ENCODE data around the gene CTSA. TPM values are rescaled to one million over a fixed set of nuclear protein-coding genes. Genes with fewer than 3 reads are reported as not detected.
A peak's percentile ranks its signal among the peaks of the same experiment; 100 is the strongest.

The CTSA gene
- total RNA-seq, 3 donors from 2014 or later, result 42.0 to 136 (median 55.6) TPM

GRCh38 chr20:45910670-45911485, 19.7 kb downstream of the CTSA start:
- intact Hi-C loops (cut with DNase I; ENCODE audit: low total_unique reads), result no loop called here
- Histone ChIP-seq H3K27me3 (no peaks in the 10 kb centered on the region), H3K36me3 (no peaks in the 10 kb centered on the region), H3K27ac (peak overlapping the region; percentile 75 to 92), H3K9me3 (no peaks in the 10 kb centered on the region), H3K4me1 (no peaks in the 10 kb centered on the region), H3K4me3 (peak overlapping the region; percentile 58 to 77 (median 61))
- DNase-seq (ENCODE audit: low spot score in 2 of 2), result peak; percentile 92 to 98
- TF ChIP-seq, protein P1, sequence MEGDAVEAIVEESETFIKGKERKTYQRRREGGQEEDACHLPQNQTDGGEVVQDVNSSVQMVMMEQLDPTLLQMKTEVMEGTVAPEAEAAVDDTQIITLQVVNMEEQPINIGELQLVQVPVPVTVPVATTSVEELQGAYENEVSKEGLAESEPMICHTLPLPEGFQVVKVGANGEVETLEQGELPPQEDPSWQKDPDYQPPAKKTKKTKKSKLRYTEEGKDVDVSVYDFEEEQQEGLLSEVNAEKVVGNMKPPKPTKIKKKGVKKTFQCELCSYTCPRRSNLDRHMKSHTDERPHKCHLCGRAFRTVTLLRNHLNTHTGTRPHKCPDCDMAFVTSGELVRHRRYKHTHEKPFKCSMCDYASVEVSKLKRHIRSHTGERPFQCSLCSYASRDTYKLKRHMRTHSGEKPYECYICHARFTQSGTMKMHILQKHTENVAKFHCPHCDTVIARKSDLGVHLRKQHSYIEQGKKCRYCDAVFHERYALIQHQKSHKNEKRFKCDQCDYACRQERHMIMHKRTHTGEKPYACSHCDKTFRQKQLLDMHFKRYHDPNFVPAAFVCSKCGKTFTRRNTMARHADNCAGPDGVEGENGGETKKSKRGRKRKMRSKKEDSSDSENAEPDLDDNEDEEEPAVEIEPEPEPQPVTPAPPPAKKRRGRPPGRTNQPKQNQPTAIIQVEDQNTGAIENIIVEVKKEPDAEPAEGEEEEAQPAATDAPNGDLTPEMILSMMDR (IDR thresholded peaks at IDR 0.05), result no peak
- TF ChIP-seq POLR2AphosphoS5 (IDR thresholded peaks at IDR 0.05), result peak in 2 of 3 donors; percentile 40 to 72

GRCh38 chr20:45911486-45912343, 20.6 kb downstream of the CTSA start, which contains the start of gene PLTP:
PLTP (minus strand) TSS chr20:45912155; CDS start chr20:45911452, 703 bp downstream.
- H3K27me3 ChIP-seq, result no peaks in the 10 kb centered on the region
- intact Hi-C loops (cut with DNase I; ENCODE audit: low total_unique reads), result no loop called here
- DNase-seq (ENCODE audit: low spot score in 2 of 2), result peak in 1 of 2 donors; percentile 42
- H3K36me3 ChIP-seq, result no peaks in the 10 kb centered on the region
- TF ChIP-seq POLR2A (IDR thresholded peaks at IDR 0.05) (peak; percentile 22), POLR2AphosphoS5 (IDR thresholded peaks at IDR 0.05) (peak in 1 of 3 donors; percentile 57)
- TF ChIP-seq, protein P1 (IDR thresholded peaks at IDR 0.05), result no peak
- H3K9me3 ChIP-seq, result no peaks in the 10 kb centered on the region
- H3K4me3 ChIP-seq, result peak within 1 kb of the TSS; percentile 58 to 77 (median 61)
- H3K27ac ChIP-seq, result peak within 1 kb of the TSS; percentile 75 to 92
- no peaks in the 10 kb centered on the region for H3K4me1 ChIP-seq

GRCh38 chr20:45912344-45912682, 21.2 kb downstream of the CTSA start:
- H3K9me3 ChIP-seq, result no peaks in the 10 kb centered on the region
- peak overlapping the region; percentile 75 to 92 for H3K27ac ChIP-seq
- no peaks in the 10 kb centered on the region for H3K36me3 ChIP-seq
- TF ChIP-seq, protein P1 (IDR thresholded peaks at IDR 0.05), result no peak
- TF ChIP-seq POLR2A (IDR thresholded peaks at IDR 0.05), result no peak
- no peak for TF ChIP-seq POLR2AphosphoS5 (IDR thresholded peaks at IDR 0.05)
- intact Hi-C loops (cut with DNase I; ENCODE audit: low total_unique reads), result no loop called here
- DNase-seq (ENCODE audit: low spot score in 2 of 2), result no peak
- H3K27me3 ChIP-seq, result no peaks in the 10 kb centered on the region
- no peaks in the 10 kb centered on the region for H3K4me1 ChIP-seq
- peak overlapping the region; percentile 58 to 77 (median 61) for H3K4me3 ChIP-seq

- Histone ChIP-seq H3K4me3 (no peak overlapping the region), H3K27ac (no peak overlapping the region), H3K36me3 (no peaks in the 10 kb centered on the region), H3K27me3 (no peaks in the 10 kb centered on the region), H3K4me1 (no peaks in the 10 kb centered on the region), H3K9me3 (no peaks in the 10 kb centered on the region)
- DNase-seq (ENCODE audit: low spot score in 2 of 2), result no peak
- intact Hi-C loops (cut with DNase I; ENCODE audit: low total_unique reads), result no loop called here
- TF ChIP-seq POLR2AphosphoS5 (IDR thresholded peaks at IDR 0.05) (no peak), POLR2A (IDR thresholded peaks at IDR 0.05) (no peak)
- TF ChIP-seq, protein P1 (IDR thresholded peaks at IDR 0.05), result no peak
Measured at GRCh38 chr20:45913116-45913515, 22.0 kb downstream of the CTSA start.

- Histone ChIP-seq H3K9me3 (no peaks in the 10 kb centered on the region), H3K4me3 (no peak overlapping the region), H3K27me3 (no peaks in the 10 kb centered on the region), H3K36me3 (no peaks in the 10 kb centered on the region), H3K4me1 (peaks cover 0 to 4% of the 10 kb centered on the region in 2 donors), H3K27ac (peak overlapping the region; percentile 73 to 87)
- no peak for DNase-seq (ENCODE audit: low spot score in 2 of 2)
- TF ChIP-seq POLR2A (IDR thresholded peaks at IDR 0.05), result no peak
- no peak for TF ChIP-seq POLR2AphosphoS5 (IDR thresholded peaks at IDR 0.05)
- TF ChIP-seq, protein P1 (IDR thresholded peaks at IDR 0.05), result no peak
- intact Hi-C loops (cut with DNase I; ENCODE audit: low total_unique reads), result no loop called here
Measured at GRCh38 chr20:45917790-45918141, 26.6 kb downstream of the CTSA start.
